Gastrocnemius medialis (tissue), 4 donors: ENCODE results near the gene NCK2. TPM values are rescaled to one million over a fixed set of nuclear protein-coding genes. Genes with fewer than 3 reads are reported as not detected.
A peak's percentile ranks its signal among the peaks of the same experiment; 100 is the strongest.

Experiments
- ATAC-seq, 2 donors: fragments of 150-250 bp; one replicate each; pipeline ENCODE4 v1.9.1; 2016
- DNase-seq, 2 donors: peaks; one replicate each; pipeline ENCODE4 v3.0.0-alpha.2; 2019
- H3K27ac ChIP-seq, 4 donors: fragments of 200-600 bp; sonication (generic); 1 replicate in 1 of 4; 2 replicates in 3 of 4; pipeline ENCODE4 v1.5.1; 2016 to 2018; ENCODE audit warnings: mild to moderate bottlenecking in 2 of 4, moderate library complexity in 1 of 4
- H3K27me3 ChIP-seq, 3 donors: fragments of 200-600 bp; sonication (generic) in 2 of 3; 1 replicate in 1 of 3; 2 replicates in 2 of 3; pipeline versions ENCODE4 v1.5.1 to v1.6.0; 2016 to 2019; ENCODE audit warnings: mild to moderate bottlenecking in 1 of 3, moderate library complexity in 1 of 3
- H3K36me3 ChIP-seq, 2 donors: fragments of 200-600 bp; sonication (generic) in 1 of 2; one replicate each; pipeline ENCODE4 v1.5.1; 2017 to 2018
- H3K4me1 ChIP-seq, 2 donors: fragments of 200-600 bp; sonication (generic) in 1 of 2; one replicate each; pipeline ENCODE4 v1.5.1; 2016 to 2017; ENCODE audit warnings: mild to moderate bottlenecking in 2 of 2
- H3K4me3 ChIP-seq, 4 donors: fragments of 200-600 bp; sonication (generic) in 3 of 4; 1 replicate in 1 of 4; 2 replicates in 3 of 4; pipeline ENCODE4 v1.5.1; 2016 to 2019; ENCODE audit warnings: mild to moderate bottlenecking in 2 of 4
- H3K9me3 ChIP-seq, 3 donors: fragments of 200-600 bp; sonication (generic) in 2 of 3; 1 replicate in 1 of 3; 2 replicates in 2 of 3; pipeline ENCODE4 v1.5.1; 2016 to 2019
- CTCF ChIP-seq, 5 experiments: fragments of 450-650 bp in 3 of 5; fragments of 200-600 bp in 2 of 5; sonication (generic) in 2 of 5; IDR thresholded peaks in 4 of 5; conservative IDR thresholded peaks in 1 of 5; 1 replicate in 4 of 5; 2 replicates in 1 of 5; pipeline ENCODE4 v1.5.1; 2016 to 2019; ENCODE audit warnings: antibody characterized with exemption in 5 of 5, mild to moderate bottlenecking in 3 of 5, moderate library complexity in 3 of 5
- POLR2A ChIP-seq, 2 donors: fragments of 450-650 bp; IDR thresholded peaks; one replicate each; pipeline ENCODE4 v1.6.1; 2017; ENCODE audit warnings: antibody characterized with exemption in 2 of 2, mild to moderate bottlenecking in 2 of 2, moderate library complexity in 2 of 2
- in situ Hi-C, 4 donors: fragments of 200-750 bp; cut with MboI; loops; one replicate each; pipeline versions ENCODE4 v1.15.0 to v1.8.0; 2017; ENCODE audit warnings: low sequenced_read_pairs in 4 of 4
- intact Hi-C: fragments of 100-400 bp; cut with DNase I; formaldehyde crosslinking; loops from one replicate; pipeline ENCODE4 v1.15.1; 2023; ENCODE audit warnings: low total_unique reads
- total RNA-seq, 4 donors: library from RNA; depleted of rRNA; stranded (reverse); fragments of >200 nt; gene quantifications; one replicate each; pipeline versions ENCODE4 v1.1.0 to v1.2.3, GENCODE V29; 2016

Gene NCK2
- total RNA-seq, 4 donors from 2014 or later, result 46.7 to 86.1 (median 57.9) TPM

- peaks cover 75 to 77% of the 10 kb centered on the region in 2 donors for H3K4me1 ChIP-seq
- H3K36me3 ChIP-seq, result no peaks in the 10 kb centered on the region
- no peak for TF ChIP-seq CTCF (IDR thresholded peaks at IDR 0.05 in 4 of 5, conservative IDR thresholded peaks at IDR 0.05 in 1 of 5)
- no peak for TF ChIP-seq POLR2A (IDR thresholded peaks at IDR 0.05)
- H3K9me3 ChIP-seq, result no peaks in the 10 kb centered on the region
- DNase-seq (peak in 1 of 2 donors; percentile 31), ATAC-seq (peak in 1 of 2 donors; percentile 37)
- in situ Hi-C loops (no loop called here), intact Hi-C loops (loop anchor here (5.0 kb wide), 1 partner anchor 39 kb away; no protein-coding TSS in a partner anchor)
- H3K4me3 ChIP-seq, result no peak overlapping the region
- peak overlapping the region; percentile 14 to 90 (median 32) for H3K27ac ChIP-seq
- no peaks in the 10 kb centered on the region for H3K27me3 ChIP-seq
Observed at GRCh38 chr2:105868060-105868459, 123.3 kb downstream of the NCK2 start.

DNA sequence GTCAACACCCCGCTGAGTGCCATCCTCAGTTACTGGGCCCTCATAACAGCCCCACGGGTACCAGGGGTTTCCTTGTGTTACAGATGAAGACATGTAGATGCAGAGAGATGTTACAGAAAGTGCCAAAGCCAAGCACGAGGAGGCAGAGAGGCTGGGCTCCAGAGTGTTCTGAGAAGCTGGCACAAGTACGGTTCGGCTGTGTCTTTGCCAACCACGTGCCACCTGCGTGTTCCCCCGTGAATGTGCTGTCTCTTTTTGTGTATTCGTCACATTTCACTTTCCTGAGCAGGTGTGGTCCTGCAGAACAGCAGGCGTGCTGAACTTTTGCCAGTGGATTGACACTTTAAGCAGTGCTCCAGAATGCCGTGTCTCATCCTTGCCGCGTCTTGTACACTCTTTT lies 124.6 kb downstream of the NCK2 start:
- Histone ChIP-seq H3K4me1 (peaks cover 74 to 81% of the 10 kb centered on the region in 2 donors), H3K4me3 (no peak overlapping the region), H3K36me3 (no peaks in the 10 kb centered on the region), H3K27me3 (no peaks in the 10 kb centered on the region), H3K9me3 (no peaks in the 10 kb centered on the region), H3K27ac (peak overlapping the region in 1 of 4 donors; percentile 90)
- TF ChIP-seq POLR2A (IDR thresholded peaks at IDR 0.05), result no peak
- TF ChIP-seq CTCF (IDR thresholded peaks at IDR 0.05 in 4 of 5, conservative IDR thresholded peaks at IDR 0.05 in 1 of 5), result no peak
- peak; percentile 29 to 48 for ATAC-seq
- in situ Hi-C loops (no loop called here), intact Hi-C loops (loop anchor here (5.0 kb wide), 1 partner anchor 38 kb away; no protein-coding TSS in a partner anchor)
- peak; percentile 54 to 71 for DNase-seq

- H3K27me3 ChIP-seq, result no peaks in the 10 kb centered on the region
- ATAC-seq, result no peak
- no peak overlapping the region for H3K4me3 ChIP-seq
Observed at GRCh38 chr2:105870062-105870461, 125.3 kb downstream of the NCK2 start.

GRCh38 chr2:105870858-105871257 lies 126.1 kb downstream of the NCK2 start:
- Histone ChIP-seq H3K27me3 (no peaks in the 10 kb centered on the region), H3K27ac (no peak overlapping the region), H3K4me1 (peaks cover 69 to 77% of the 10 kb centered on the region in 2 donors), H3K36me3 (no peaks in the 10 kb centered on the region), H3K9me3 (no peaks in the 10 kb centered on the region), H3K4me3 (no peak overlapping the region)
- DNase-seq, result no peak
- TF ChIP-seq POLR2A (IDR thresholded peaks at IDR 0.05) (no peak), CTCF (IDR thresholded peaks at IDR 0.05 in 4 of 5, conservative IDR thresholded peaks at IDR 0.05 in 1 of 5) (no peak)
- in situ Hi-C loops (no loop called here), intact Hi-C loops (no loop called here)
- no peak for ATAC-seq

More at GRCh38 chr2:105870062-105870461, 125.3 kb downstream of the NCK2 start:
- Histone ChIP-seq H3K4me1 (peaks cover 72 to 83% of the 10 kb centered on the region in 2 donors), H3K27ac (peak overlapping the region in 1 of 4 donors; percentile 90), H3K9me3 (no peaks in the 10 kb centered on the region), H3K36me3 (no peaks in the 10 kb centered on the region)
- DNase-seq, result no peak
- TF ChIP-seq POLR2A (IDR thresholded peaks at IDR 0.05) (no peak), CTCF (IDR thresholded peaks at IDR 0.05 in 4 of 5, conservative IDR thresholded peaks at IDR 0.05 in 1 of 5) (no peak)
- intact Hi-C loops, result no loop called here
- in situ Hi-C loops, result no loop called here
